Astrocyte (in vitro differentiated cells and primary cell): ENCODE measurements around the gene EP400. TPM values are rescaled to one million over a fixed set of nuclear protein-coding genes. Genes with fewer than 3 reads are reported as not detected.

Experiments used
- DNase-seq: peaks from one replicate; pipeline ENCODE4 v3.0.0-alpha.2; 2010; ENCODE audit warnings: low read depth
- FAIRE-seq: peaks from 2 replicates; lab custom pipeline; 2011; peaks lifted over from hg19 to GRCh38; lab: Jason Lieb, UNC
- H2AFZ ChIP-seq: 2 replicates; pipeline ENCODE4 v1.6.0; 2012; ENCODE audit warnings: low read depth, low read length, inconsistent platforms
- H3K27ac ChIP-seq: 2 replicates; pipeline ENCODE4 v1.5.1; 2011; ENCODE audit warnings: low read depth, low read length, inconsistent platforms
- H3K27me3 ChIP-seq: 2 replicates; pipeline ENCODE4 v1.6.0; 2011; ENCODE audit warnings: low read length, inconsistent platforms; ENCODE audit not compliant: insufficient read depth
- H3K36me3 ChIP-seq: 2 replicates; pipeline ENCODE4 v1.5.1; 2011; ENCODE audit warnings: low read length, inconsistent platforms; ENCODE audit not compliant: insufficient read depth
- H3K4me1 ChIP-seq: 2 replicates; pipeline ENCODE4 v1.5.1; 2011; ENCODE audit warnings: low read length, inconsistent platforms; ENCODE audit not compliant: insufficient read depth
- H3K4me2 ChIP-seq: 2 replicates; pipeline ENCODE4 v1.6.0; 2012; ENCODE audit warnings: low read length, inconsistent platforms
- H3K4me3 ChIP-seq: 2 replicates; pipeline ENCODE4 v1.5.1; 2011; ENCODE audit warnings: low read depth, mild to moderate bottlenecking, low read length, inconsistent platforms; ENCODE audit not compliant: insufficient read depth
- H3K79me2 ChIP-seq: 2 replicates; pipeline ENCODE4 v1.6.0; 2012; ENCODE audit warnings: mild to moderate bottlenecking, low read length, inconsistent platforms; ENCODE audit not compliant: insufficient read depth
- H3K9ac ChIP-seq: 2 replicates; pipeline ENCODE4 v1.6.0; 2012; ENCODE audit warnings: mild to moderate bottlenecking, low read length, inconsistent platforms
- H3K9me3 ChIP-seq: 2 replicates; pipeline ENCODE4 v1.5.1; 2012; ENCODE audit warnings: low read depth, mild to moderate bottlenecking, low read length, inconsistent platforms; ENCODE audit not compliant: insufficient read depth
- H4K20me1 ChIP-seq: 2 replicates; pipeline ENCODE4 v1.6.0; 2012; ENCODE audit warnings: low read length, inconsistent platforms; ENCODE audit not compliant: insufficient read depth
- H3K27ac Mint-ChIP-seq: one replicate; pipeline ENCODE4 v1.8.0; 2021; ENCODE audit warnings: mild to moderate bottlenecking, mixed read lengths; ENCODE audit not compliant: unreplicated experiment
- H3K27me3 Mint-ChIP-seq: one replicate; pipeline ENCODE4 v1.8.0; 2021; ENCODE audit warnings: low read depth, mixed read lengths; ENCODE audit not compliant: unreplicated experiment
- H3K36me3 Mint-ChIP-seq: one replicate; pipeline ENCODE4 v1.8.0; 2021; ENCODE audit warnings: low read depth, mixed read lengths; ENCODE audit not compliant: unreplicated experiment
- H3K4me1 Mint-ChIP-seq: one replicate; pipeline ENCODE4 v1.8.0; 2021; ENCODE audit warnings: low read depth, mixed read lengths; ENCODE audit not compliant: unreplicated experiment
- H3K4me3 Mint-ChIP-seq: one replicate; pipeline ENCODE4 v1.8.0; 2021; ENCODE audit warnings: mild to moderate bottlenecking, moderate library complexity, mixed read lengths; ENCODE audit not compliant: unreplicated experiment
- H3K9me3 Mint-ChIP-seq: one replicate; pipeline ENCODE4 v1.8.0; 2021; ENCODE audit warnings: mild to moderate bottlenecking, mixed read lengths; ENCODE audit not compliant: unreplicated experiment
- CTCF ChIP-seq: IDR thresholded peaks from 2 replicates; pipeline ENCODE4 v1.5.1; 2011; ENCODE audit warnings: low read depth, mild to moderate bottlenecking, inconsistent platforms, low read length, moderate library complexity; ENCODE audit not compliant: insufficient read depth
- EZH2 ChIP-seq: IDR thresholded peaks from 2 replicates; pipeline ENCODE4 v1.6.1; 2012; ENCODE audit warnings: mild to moderate bottlenecking, low read length, inconsistent platforms; ENCODE audit not compliant: insufficient read depth
- total RNA-seq: library from RNA; stranded (reverse); gene quantifications from 2 replicates; pipeline ENCODE4 v1.2.1, GENCODE V29; 2021

EP400 gene
- total RNA-seq, 1 donor from 2014 or later: 39.8 TPM

GRCh38 chr12:132125736-132126135 is 176.0 kb downstream of the EP400 start:
- no peaks in the 10 kb centered on the region for H3K4me1 Mint-ChIP-seq
- H2AFZ ChIP-seq: no peak overlapping the region
- FAIRE-seq: no peak
- no peak for DNase-seq
- H3K4me2 ChIP-seq: no peak overlapping the region
- H3K27me3 ChIP-seq: no peaks in the 10 kb centered on the region
- no peaks in the 10 kb centered on the region for H3K4me1 ChIP-seq
- H4K20me1 ChIP-seq: no peaks in the 10 kb centered on the region
- no peak overlapping the region for H3K9ac ChIP-seq
- H3K9me3 ChIP-seq: peaks cover 3% of the 10 kb centered on the region
- H3K4me3 ChIP-seq: no peak overlapping the region
- no peak overlapping the region for H3K27ac Mint-ChIP-seq
- H3K9me3 Mint-ChIP-seq: peaks cover 14% of the 10 kb centered on the region
- no peak overlapping the region for H3K27ac ChIP-seq
- H3K27me3 Mint-ChIP-seq: no peaks in the 10 kb centered on the region
- H3K36me3 Mint-ChIP-seq: peaks cover 48% of the 10 kb centered on the region
- peaks cover 44% of the 10 kb centered on the region for H3K36me3 ChIP-seq
- no peaks in the 10 kb centered on the region for H3K79me2 ChIP-seq
- no peak overlapping the region for H3K4me3 Mint-ChIP-seq
- TF ChIP-seq EZH2 (no peak), CTCF (no peak)

- no peak overlapping the region for H3K4me3 ChIP-seq
- no peaks in the 10 kb centered on the region for H3K79me2 ChIP-seq
- H3K9ac ChIP-seq: no peak overlapping the region
- DNase-seq (no peak), FAIRE-seq (no peak)
- H3K27me3 ChIP-seq: no peaks in the 10 kb centered on the region
- H3K27me3 Mint-ChIP-seq: no peaks in the 10 kb centered on the region
- no peaks in the 10 kb centered on the region for H3K4me1 ChIP-seq
- no peak overlapping the region for H3K27ac Mint-ChIP-seq
- H3K9me3 ChIP-seq: peaks cover 3% of the 10 kb centered on the region
- H3K4me2 ChIP-seq: no peak overlapping the region
- no peak overlapping the region for H3K4me3 Mint-ChIP-seq
- no peaks in the 10 kb centered on the region for H3K4me1 Mint-ChIP-seq
- H2AFZ ChIP-seq: no peak overlapping the region
- H3K27ac ChIP-seq: no peak overlapping the region
- H4K20me1 ChIP-seq: no peaks in the 10 kb centered on the region
- H3K36me3 ChIP-seq: peaks cover 38% of the 10 kb centered on the region
- TF ChIP-seq CTCF (no peak), EZH2 (no peak)
- H3K36me3 Mint-ChIP-seq: peaks cover 59% of the 10 kb centered on the region
- peaks cover 17% of the 10 kb centered on the region for H3K9me3 Mint-ChIP-seq
Measured at GRCh38 chr12:132127041-132127440, 177.3 kb downstream of the EP400 start.

GRCh38 chr12:132129007-132129406 is 179.3 kb downstream of the EP400 start:
- Mint-ChIP-seq H3K36me3 (peaks cover 59% of the 10 kb centered on the region), H3K4me3 (no peak overlapping the region)
- FAIRE-seq: no peak

More at GRCh38 chr12:132129007-132129406, 179.3 kb downstream of the EP400 start:
- no peak overlapping the region for H3K4me3 ChIP-seq
- no peak for DNase-seq
- H3K79me2 ChIP-seq: no peaks in the 10 kb centered on the region
- no peaks in the 10 kb centered on the region for H3K27me3 ChIP-seq
- no peaks in the 10 kb centered on the region for H3K4me1 Mint-ChIP-seq
- H4K20me1 ChIP-seq: no peaks in the 10 kb centered on the region
- no peaks in the 10 kb centered on the region for H3K4me1 ChIP-seq
- no peak overlapping the region for H3K27ac ChIP-seq
- H3K9me3 ChIP-seq: peaks cover 3% of the 10 kb centered on the region
- no peak overlapping the region for H3K4me2 ChIP-seq
- TF ChIP-seq CTCF (no peak), EZH2 (no peak)
- H3K27me3 Mint-ChIP-seq: no peaks in the 10 kb centered on the region
- no peak overlapping the region for H3K9ac ChIP-seq
- peaks cover 34% of the 10 kb centered on the region for H3K36me3 ChIP-seq
- no peak overlapping the region for H2AFZ ChIP-seq
- peaks cover 17% of the 10 kb centered on the region for H3K9me3 Mint-ChIP-seq
- H3K27ac Mint-ChIP-seq: no peak overlapping the region
